HepG2 (cell line): ENCODE results near the gene ZNFX1. TPM values are rescaled to one million over a fixed set of nuclear protein-coding genes. Genes with fewer than 3 reads are reported as not detected.

Source experiments
- ATAC-seq: fragments of 200-7000 bp; cut with Tn5 transposase; 3 replicates; pipeline ENCODE4 v1.9.1; 2020; ENCODE audit warnings: mild to moderate bottlenecking, moderate library complexity
- BruUV-seq: library from RNA; stranded (reverse); fragments of 400-500 nt; replicated peaks from 2 replicates; lab custom pipeline; 2021; lab: Mats Ljungman, UMichigan
- CTCF ChIA-PET: fragments of 300-600 bp; formaldehyde crosslinking; extraction: SDS; loops from one replicate; lab custom pipeline; 2021; ENCODE audit warnings: low total read pairs, inconsistent platforms, low intra/inter-chr PET ratio; lab: Yijun Ruan, JAX
- POLR2A ChIA-PET: fragments of 350-600 bp; sonication (Branson Sonifier 250); formaldehyde crosslinking; loops from one replicate; lab custom pipeline; 2020; ENCODE audit warnings: antibody characterized with exemption, inconsistent platforms; lab: Yijun Ruan, JAX
- DNase-seq: peaks from one replicate; pipeline ENCODE4 v3.0.0-alpha.2; 2015; ENCODE audit warnings: low spot score
- FAIRE-seq: peaks from 3 replicates; lab custom pipeline; 2011; peaks lifted over from hg19 to GRCh38; lab: Jason Lieb, UNC
- H2AFZ ChIP-seq: one replicate; pipeline ENCODE4 v1.6.1; 2011; ENCODE audit warnings: low read length, inconsistent platforms
- H3K27ac ChIP-seq: fragments of 300-600 bp; 3 replicates; pipeline ENCODE4 v1.8.0; 2011; ENCODE audit warnings: mixed run types, mild to moderate bottlenecking, mixed read lengths, low read length, inconsistent platforms; ENCODE audit not compliant: insufficient read depth; ENCODE audit errors: extremely low read length
- H3K27me3 ChIP-seq, 2 experiments: fragments of 200-600 bp in 1 of 2; 2 replicates in 1 of 2; 3 replicates in 1 of 2; pipeline versions ENCODE4 v1.6.0 to v1.8.0; 2011; ENCODE audit warnings: low read length in 2 of 2, mild to moderate bottlenecking in 2 of 2, moderate library complexity in 2 of 2, inconsistent platforms in 1 of 2; ENCODE audit not compliant: insufficient read depth in 2 of 2, control insufficient read depth in 1 of 2
- H3K36me3 ChIP-seq, 2 experiments: fragments of 200-600 bp in 1 of 2; replicated peaks in 1 of 2; 2 replicates in 1 of 2; 3 replicates in 1 of 2; pipeline versions ENCODE4 v1.5.1 to v1.8.0; 2011; ENCODE audit warnings: low read length in 2 of 2, inconsistent platforms in 1 of 2; ENCODE audit not compliant: insufficient read depth in 2 of 2, control insufficient read depth in 1 of 2
- H3K4me1 ChIP-seq: 2 replicates; pipeline ENCODE4 v1.5.1; 2012; ENCODE audit warnings: low read length, inconsistent platforms; ENCODE audit not compliant: insufficient read depth
- H3K4me2 ChIP-seq: 2 replicates; pipeline ENCODE4 v1.6.0; 2011; ENCODE audit warnings: low read depth, low read length, inconsistent platforms
- H3K4me3 ChIP-seq, 3 experiments: fragments of 200-600 bp in 1 of 3; sonication (generic), shearing (Covaris generic) in 1 of 3; replicated peaks in 1 of 3; 2 replicates each; pipeline ENCODE4 v1.5.1; 2011 to 2016; ENCODE audit warnings: low read length in 3 of 3, inconsistent platforms in 2 of 3, low read depth in 2 of 3, mild to moderate bottlenecking in 2 of 3, control low read depth in 1 of 3, mixed read lengths in 1 of 3; ENCODE audit not compliant: insufficient read depth in 1 of 3
- H3K79me2 ChIP-seq: one replicate; pipeline ENCODE4 v1.6.1; 2011; ENCODE audit warnings: low read length, inconsistent platforms; ENCODE audit not compliant: insufficient read depth
- H3K9ac ChIP-seq: 2 replicates; pipeline ENCODE4 v1.6.0; 2011; ENCODE audit warnings: mild to moderate bottlenecking, low read depth, low read length, inconsistent platforms; ENCODE audit not compliant: insufficient read depth
- H3K9me3 ChIP-seq: 2 replicates; pipeline ENCODE4 v1.5.1; 2012; ENCODE audit warnings: mild to moderate bottlenecking, low read length
- H4K20me1 ChIP-seq: 2 replicates; pipeline ENCODE4 v1.6.0; 2011; ENCODE audit warnings: inconsistent platforms, mild to moderate bottlenecking, low read length, moderate library complexity; ENCODE audit not compliant: insufficient read depth
- ATF2 ChIP-seq: sonication (generic); formaldehyde crosslinking; IDR thresholded peaks from 2 replicates; pipeline ENCODE4 v1.4.0; 2020; ENCODE audit warnings: missing genetic modification reagents
- GTF2F1 ChIP-seq: fragments of 150-350 bp; IDR thresholded peaks from 2 replicates; pipeline ENCODE4 v1.6.1; 2014; ENCODE audit warnings: low read length
- MAF1 ChIP-seq: sonication (generic); formaldehyde crosslinking; IDR thresholded peaks from 2 replicates; pipeline ENCODE4 v1.5.0; 2020; ENCODE audit warnings: missing genetic modification reagents, borderline replicate concordance
- MTA1 ChIP-seq: sonication (generic); formaldehyde crosslinking; IDR thresholded peaks from 2 replicates; pipeline ENCODE4 v1.4.0; 2020; ENCODE audit warnings: missing genetic modification reagents, mild to moderate bottlenecking, borderline replicate concordance
- MTA3 ChIP-seq: sonication (generic); formaldehyde crosslinking; IDR thresholded peaks from 2 replicates; pipeline ENCODE4 v1.4.0; 2020; ENCODE audit warnings: missing genetic modification reagents
- PLSCR1 ChIP-seq: sonication (generic); formaldehyde crosslinking; IDR thresholded peaks from 2 replicates; pipeline ENCODE4 v1.5.0; 2020; ENCODE audit warnings: missing genetic modification reagents, mild to moderate bottlenecking, borderline replicate concordance
- PPARG ChIP-seq: conservative IDR thresholded peaks from 2 replicates; pipeline ENCODE4 v1.6.1; 2016; ENCODE audit warnings: missing biosample characterization, missing genetic modification reagents
- SALL2 ChIP-seq: sonication (generic); formaldehyde crosslinking; IDR thresholded peaks from 2 replicates; pipeline ENCODE4 v1.8.1; 2023; ENCODE audit warnings: mild to moderate bottlenecking, missing genetic modification reagents, inconsistent platforms
- ZNF232 ChIP-seq: sonication (generic); formaldehyde crosslinking; IDR thresholded peaks from 2 replicates; pipeline ENCODE4 v1.4.0; 2020; ENCODE audit warnings: missing genetic modification reagents, borderline replicate concordance
- ZNF333 ChIP-seq: sonication (generic); formaldehyde crosslinking; IDR thresholded peaks from 2 replicates; pipeline ENCODE4 v1.4.0; 2020; ENCODE audit warnings: mild to moderate bottlenecking, missing genetic modification reagents, borderline replicate concordance
- ZNF350 ChIP-seq: sonication (generic); formaldehyde crosslinking; IDR thresholded peaks from 2 replicates; pipeline ENCODE4 v1.4.0; 2020; ENCODE audit warnings: mild to moderate bottlenecking, low read depth, missing genetic modification reagents, borderline replicate concordance
- ZNF75D ChIP-seq: sonication (generic); formaldehyde crosslinking; IDR thresholded peaks from 2 replicates; pipeline ENCODE4 v1.8.1; 2023; ENCODE audit warnings: missing genetic modification reagents, mild to moderate bottlenecking, borderline replicate concordance
- ZNF768 ChIP-seq: sonication (generic); formaldehyde crosslinking; IDR thresholded peaks from 2 replicates; pipeline ENCODE4 v1.4.0; 2020; ENCODE audit warnings: missing genetic modification reagents
- ZSCAN30 ChIP-seq: sonication (generic); formaldehyde crosslinking; IDR thresholded peaks from 2 replicates; pipeline ENCODE4 v1.5.0; 2020; ENCODE audit warnings: mild to moderate bottlenecking, missing genetic modification reagents
- ZSCAN9 ChIP-seq: IDR thresholded peaks from 2 replicates; pipeline ENCODE4 v1.6.1; 2016; ENCODE audit warnings: borderline replicate concordance
- WGBS: methylation state at CpG from one replicate; pipeline ENCODE4 v1.1.6; 2017; ENCODE audit warnings: low lambda C conversion rate; 5-methylcytosine and 5-hydroxymethylcytosine counted together
- in situ Hi-C: cut with HindIII; loops from 2 replicates; pipeline ENCODE4 v1.10.0; 2017; ENCODE audit warnings: low pct_unique_long_range_greater_than_20kb; ENCODE audit not compliant: extremely low pct_ligation_motif_present
- intact Hi-C: fragments of 100-400 bp; cut with micrococcal nuclease; formaldehyde crosslinking; loops from one replicate; pipeline ENCODE4 v1.10.0; 2022; ENCODE audit not compliant: unreplicated experiment
- polyA plus RNA-seq, 8 experiments: library from polyadenylated mRNA; depleted of rRNA in 3 of 8; stranded (reverse) in 7 of 8; unstranded in 1 of 8; fragments of >200 nt; fragmentation: Illumina TruSeq in 4 of 8; extraction: Trizol in 4 of 8; gene quantifications; 2 replicates each; pipeline versions ENCODE4 v1.2.1 to v1.2.3, GENCODE V29; 2011 to 2016; ENCODE audit warnings: low read depth in 4 of 8, missing spikeins in 1 of 8, mixed read lengths in 1 of 8; ENCODE audit not compliant: insufficient read depth in 1 of 8
- total RNA-seq, 5 experiments: library from RNA; depleted of rRNA; stranded (reverse); fragments of >200 nt; fragmentation: Illumina TruSeq; extraction: Trizol; gene quantifications; 2 replicates each; pipeline ENCODE4 v1.2.3, GENCODE V29; 2016; ENCODE audit warnings: low read depth in 1 of 5
- TF ChIP-seq, protein P1 (sequence below): sonication (generic); formaldehyde crosslinking; IDR thresholded peaks from 2 replicates; pipeline ENCODE4 v1.4.0; 2020; ENCODE audit warnings: mild to moderate bottlenecking, low read depth, missing genetic modification reagents
- TF ChIP-seq, protein P2 (sequence below): sonication (generic); formaldehyde crosslinking; IDR thresholded peaks from 2 replicates; pipeline ENCODE4 v1.8.0; 2022; ENCODE audit warnings: mild to moderate bottlenecking, missing genetic modification reagents

The ZNFX1 gene
- total and polyA plus RNA-seq, 2 of the 13 experiments (the other 11 are each of a cell fraction or from before 2014, with no cell fraction given), result 2.9 to 11.1 TPM

GRCh38 chr20:49230561-49231133 lies 47.2 kb downstream of the ZNFX1 start (continued):
- no peak for TF ChIP-seq ZNF232 (CRISPR knock-in tag)
- TF ChIP-seq ZNF350 (CRISPR knock-in tag), result no peak
- TF ChIP-seq SALL2 (CRISPR knock-in tag), result no peak

- no peak overlapping the region for H3K4me3 ChIP-seq
- no peak overlapping the region for H3K9ac ChIP-seq
- in situ Hi-C loops (no loop called here), intact Hi-C loops (no loop called here)
- FAIRE-seq, result no peak
- peaks cover 62 to 88% of the 10 kb centered on the region in 2 experiments for H3K36me3 ChIP-seq
- CTCF ChIA-PET, result no interaction called here
- no peak for DNase-seq
- 96% methylated on average over 10 of the region's 10 CpGs for WGBS
- no peaks in the 10 kb centered on the region for H3K27me3 ChIP-seq
- H3K79me2 ChIP-seq, result no peaks in the 10 kb centered on the region
- BruUV-seq, result no TSS peak
- H3K27ac ChIP-seq, result no peak overlapping the region
- no peak overlapping the region for H2AFZ ChIP-seq
- POLR2A ChIA-PET, result no interaction called here
- no peaks in the 10 kb centered on the region for H3K4me1 ChIP-seq
- no peaks in the 10 kb centered on the region for H3K9me3 ChIP-seq
- ATAC-seq, result no peak; the same call in 2 of the 3 replicates
- no peak overlapping the region for H3K4me2 ChIP-seq
- H4K20me1 ChIP-seq, result no peaks in the 10 kb centered on the region
- TF ChIP-seq MTA1 (CRISPR knock-in tag) (no peak), ZSCAN9 (CRISPR knock-in tag) (no peak), MTA3 (CRISPR knock-in tag) (no peak), PLSCR1 (no peak), GTF2F1 (no peak), ZNF333 (CRISPR knock-in tag) (no peak), ZNF768 (CRISPR knock-in tag) (no peak), PPARG (CRISPR knock-in tag) (no peak), MAF1 (CRISPR knock-in tag) (no peak), ZSCAN30 (CRISPR knock-in tag) (no peak), ZNF75D (CRISPR knock-in tag) (no peak), ATF2 (CRISPR knock-in tag) (no peak)
- TF ChIP-seq, protein P1, sequence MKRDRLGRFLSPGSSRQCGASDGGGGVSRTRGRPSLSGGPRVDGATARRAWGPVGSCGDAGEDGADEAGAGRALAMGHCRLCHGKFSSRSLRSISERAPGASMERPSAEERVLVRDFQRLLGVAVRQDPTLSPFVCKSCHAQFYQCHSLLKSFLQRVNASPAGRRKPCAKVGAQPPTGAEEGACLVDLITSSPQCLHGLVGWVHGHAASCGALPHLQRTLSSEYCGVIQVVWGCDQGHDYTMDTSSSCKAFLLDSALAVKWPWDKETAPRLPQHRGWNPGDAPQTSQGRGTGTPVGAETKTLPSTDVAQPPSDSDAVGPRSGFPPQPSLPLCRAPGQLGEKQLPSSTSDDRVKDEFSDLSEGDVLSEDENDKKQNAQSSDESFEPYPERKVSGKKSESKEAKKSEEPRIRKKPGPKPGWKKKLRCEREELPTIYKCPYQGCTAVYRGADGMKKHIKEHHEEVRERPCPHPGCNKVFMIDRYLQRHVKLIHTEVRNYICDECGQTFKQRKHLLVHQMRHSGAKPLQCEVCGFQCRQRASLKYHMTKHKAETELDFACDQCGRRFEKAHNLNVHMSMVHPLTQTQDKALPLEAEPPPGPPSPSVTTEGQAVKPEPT (CRISPR knock-in tag), result no peak
- TF ChIP-seq, protein P2, sequence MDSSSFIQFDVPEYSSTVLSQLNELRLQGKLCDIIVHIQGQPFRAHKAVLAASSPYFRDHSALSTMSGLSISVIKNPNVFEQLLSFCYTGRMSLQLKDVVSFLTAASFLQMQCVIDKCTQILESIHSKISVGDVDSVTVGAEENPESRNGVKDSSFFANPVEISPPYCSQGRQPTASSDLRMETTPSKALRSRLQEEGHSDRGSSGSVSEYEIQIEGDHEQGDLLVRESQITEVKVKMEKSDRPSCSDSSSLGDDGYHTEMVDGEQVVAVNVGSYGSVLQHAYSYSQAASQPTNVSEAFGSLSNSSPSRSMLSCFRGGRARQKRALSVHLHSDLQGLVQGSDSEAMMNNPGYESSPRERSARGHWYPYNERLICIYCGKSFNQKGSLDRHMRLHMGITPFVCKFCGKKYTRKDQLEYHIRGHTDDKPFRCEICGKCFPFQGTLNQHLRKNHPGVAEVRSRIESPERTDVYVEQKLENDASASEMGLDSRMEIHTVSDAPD, result no peak
Measured at GRCh38 chr20:49230021-49230420, 47.8 kb downstream of the ZNFX1 start.
